BLaER1 treated with 17β-estradiol and CSF1 and Interleukin-3, amounts not matched to agents 10 nM and 100 nM (cell line): Measurements from ENCODE around the gene SRP54.
"Not testable (repeated sequence)": the region's sequence is repeated elsewhere in the genome, so short reads cannot be mapped to it uniquely, and the experiment has no call there.

Source experiments
- H3K27ac ChIP-seq, 11 experiments: shearing (Covaris generic); formaldehyde crosslinking; 2 replicates each; pipeline ENCODE4 v1.8.1; 2022
- H3K27me3 ChIP-seq, 11 experiments: shearing (Covaris generic); formaldehyde crosslinking; 2 replicates each; pipeline ENCODE4 v1.8.1; 2022
- H3K36me3 ChIP-seq, 11 experiments: shearing (Covaris generic); formaldehyde crosslinking; 2 replicates each; pipeline ENCODE4 v1.8.1; 2022
- H3K4me1 ChIP-seq, 10 experiments: shearing (Covaris generic); formaldehyde crosslinking; 2 replicates each; pipeline ENCODE4 v1.8.1; 2022
- H3K4me2 ChIP-seq, 11 experiments: shearing (Covaris generic); formaldehyde crosslinking; 2 replicates each; pipeline ENCODE4 v1.8.1; 2022
- H3K4me3 ChIP-seq, 10 experiments: shearing (Covaris generic); formaldehyde crosslinking; 2 replicates each; pipeline ENCODE4 v1.8.1; 2022
- H3K9ac ChIP-seq, 11 experiments: shearing (Covaris generic); formaldehyde crosslinking; 2 replicates each; pipeline ENCODE4 v1.8.1; 2022
- H3K9me3 ChIP-seq, 11 experiments: shearing (Covaris generic); formaldehyde crosslinking; replicated peaks in 1 of 11; 2 replicates each; pipeline ENCODE4 v1.8.1; 2022
- H4K20me1 ChIP-seq, 11 experiments: shearing (Covaris generic); formaldehyde crosslinking; 2 replicates each; pipeline ENCODE4 v1.8.1; 2022
- Cebpa-rat ChIP-seq, 11 experiments: shearing (Covaris generic); IDR thresholded peaks; 2 replicates each; pipeline ENCODE4 v1.8.1; 2022

The SRP54 gene

GRCh38 chr14:35034440-35034833 is 51.6 kb downstream of the SRP54 start:
- no peak for TF ChIP-seq Cebpa-rat (IDR thresholded peaks at IDR 0.05)
- Histone ChIP-seq H3K4me3 (peak overlapping the region in 2 of 10 experiments; percentile 0 to 47; a peak in 3 of 20 replicates), H4K20me1 (no peaks in the 10 kb centered on the region; a peak in 1 of 22 replicates), H3K9me3 (peaks cover 33 to 67% (median 57%) of the 10 kb centered on the region in 11 experiments), H3K27me3 (no peaks in the 10 kb centered on the region), H3K36me3 (peaks cover 52 to 58% (median 56%) of the 10 kb centered on the region in 11 experiments), H3K4me2 (no peak overlapping the region), H3K4me1 (no peaks in the 10 kb centered on the region), H3K27ac (no peak overlapping the region), H3K9ac (no peak overlapping the region)

GRCh38 chr14:35034944-35035554 is 52.3 kb downstream of the SRP54 start:
- H3K4me2 ChIP-seq, H3K27ac ChIP-seq, H4K20me1 ChIP-seq, H3K4me3 ChIP-seq, H3K9ac ChIP-seq, H3K4me1 ChIP-seq, H3K27me3 ChIP-seq: not testable (repeated sequence)
- H3K9me3 ChIP-seq, result peaks cover 33 to 64% (median 55%) of the 10 kb centered on the region in 11 experiments
- H3K36me3 ChIP-seq, result peaks cover 46 to 52% (median 50%) of the 10 kb centered on the region in 11 experiments

GRCh38 chr14:35038312-35038711 is 55.5 kb downstream of the SRP54 start:
- H3K27me3 ChIP-seq, H3K27ac ChIP-seq, H3K4me1 ChIP-seq, H3K4me3 ChIP-seq, H3K9ac ChIP-seq, H3K4me2 ChIP-seq, H4K20me1 ChIP-seq: not testable (repeated sequence)
- Histone ChIP-seq H3K9me3 (peaks cover 21 to 40% (median 31%) of the 10 kb centered on the region in 11 experiments), H3K36me3 (peaks cover 13 to 19% (median 18%) of the 10 kb centered on the region in 11 experiments)

- H3K4me1 ChIP-seq, result peaks cover 9 to 17% (median 15%) of the 10 kb centered on the region in 10 experiments
- TF ChIP-seq Cebpa-rat (IDR thresholded peaks at IDR 0.05), result no peak
- no peaks in the 10 kb centered on the region for H3K9me3 ChIP-seq
- no peak overlapping the region for H3K9ac ChIP-seq
- no peaks in the 10 kb centered on the region for H3K27me3 ChIP-seq
- H3K4me3 ChIP-seq, result no peak overlapping the region
- H3K36me3 ChIP-seq, result no peaks in the 10 kb centered on the region
- H4K20me1 ChIP-seq, result no peaks in the 10 kb centered on the region
- H3K4me2 ChIP-seq, result no peak overlapping the region
- no peak overlapping the region for H3K27ac ChIP-seq
Measured at GRCh38 chr14:35042632-35043031, 59.8 kb downstream of the SRP54 start.

GRCh38 chr14:35043046-35043445 is 60.3 kb downstream of the SRP54 start:
- Histone ChIP-seq H3K4me2 (no peak overlapping the region), H3K4me3 (no peak overlapping the region), H3K9ac (no peak overlapping the region), H3K4me1 (peaks cover 10 to 21% (median 17%) of the 10 kb centered on the region in 10 experiments), H3K27me3 (no peaks in the 10 kb centered on the region), H3K27ac (no peak overlapping the region), H3K36me3 (no peaks in the 10 kb centered on the region), H4K20me1 (no peaks in the 10 kb centered on the region), H3K9me3 (no peaks in the 10 kb centered on the region)
- no peak for TF ChIP-seq Cebpa-rat (IDR thresholded peaks at IDR 0.05)

- no peaks in the 10 kb centered on the region for H3K27me3 ChIP-seq
- no peaks in the 10 kb centered on the region for H3K9me3 ChIP-seq
- peaks cover 10 to 31% (median 17%) of the 10 kb centered on the region in 10 experiments for H3K4me1 ChIP-seq
- H3K27ac ChIP-seq, result peak overlapping the region; percentile 67 to 85 (median 72); a peak in 21 of 22 replicates
- H3K36me3 ChIP-seq, result peaks cover 4 to 16% (median 8%) of the 10 kb centered on the region in 11 experiments; a peak in 15 of 22 replicates
- no peak for TF ChIP-seq Cebpa-rat (IDR thresholded peaks at IDR 0.05)
- H3K9ac ChIP-seq, result peak overlapping the region; percentile 74 to 87 (median 84); a peak in 21 of 22 replicates
- peak overlapping the region; percentile 77 to 95 (median 86) for H3K4me2 ChIP-seq
- no peaks in the 10 kb centered on the region for H4K20me1 ChIP-seq
- H3K4me3 ChIP-seq, result peak overlapping the region; percentile 76 to 91 (median 83)
Measured at GRCh38 chr14:35044939-35045797, 62.4 kb downstream of the SRP54 start.

- H3K4me1 ChIP-seq, result peaks cover 12 to 37% (median 17%) of the 10 kb centered on the region in 10 experiments
- no peaks in the 10 kb centered on the region for H4K20me1 ChIP-seq
- H3K9me3 ChIP-seq, result no peaks in the 10 kb centered on the region
- peaks cover 5 to 19% (median 10%) of the 10 kb centered on the region in 11 experiments; a peak in 15 of 22 replicates for H3K36me3 ChIP-seq
- peak overlapping the region; percentile 67 to 85 (median 72) for H3K27ac ChIP-seq
- peak overlapping the region; percentile 77 to 95 (median 86) for H3K4me2 ChIP-seq
- no peak for TF ChIP-seq Cebpa-rat (IDR thresholded peaks at IDR 0.05)
- peak overlapping the region; percentile 76 to 91 (median 83) for H3K4me3 ChIP-seq
- H3K9ac ChIP-seq, result peak overlapping the region; percentile 74 to 87 (median 84)
- no peaks in the 10 kb centered on the region for H3K27me3 ChIP-seq
Measured at GRCh38 chr14:35045798-35046047, 62.9 kb downstream of the SRP54 start.

GRCh38 chr14:35046048-35046750 is 63.4 kb downstream of the SRP54 start, which contains the start of gene FAM177A1:
FAM177A1 (plus strand) TSS chr14:35046272; CDS start chr14:35046464, 192 bp downstream.
- peak within 1 kb of the TSS; percentile 74 to 87 (median 84) for H3K9ac ChIP-seq
- H3K27me3 ChIP-seq, result no peaks in the 10 kb centered on the region
- H3K36me3 ChIP-seq, result peaks cover 5 to 22% (median 10%) of the 10 kb centered on the region in 11 experiments; a peak in 15 of 22 replicates
- no peak for TF ChIP-seq Cebpa-rat (IDR thresholded peaks at IDR 0.05)
- peak within 1 kb of the TSS; percentile 76 to 91 (median 83) for H3K4me3 ChIP-seq
- H3K9me3 ChIP-seq, result no peaks in the 10 kb centered on the region
- peak within 1 kb of the TSS; percentile 78 to 96 (median 91) for H3K4me2 ChIP-seq
- peaks cover 12 to 38% (median 17%) of the 10 kb centered on the region in 10 experiments for H3K4me1 ChIP-seq
- no peaks in the 10 kb centered on the region for H4K20me1 ChIP-seq
- peak within 1 kb of the TSS; percentile 67 to 85 (median 74) for H3K27ac ChIP-seq
